Stimulated activated CD8-positive, alpha-beta memory T cell treated with anti-CD3 and anti-CD28 coated beads, Interleukin-7, amount 100 ng/mL, for 24 hours (primary cell): Measurements from ENCODE around the gene NRXN3.

Experiments used
- DNase-seq: peaks from one replicate; pipeline ENCODE4 v3.0.0-alpha.2; 2020; ENCODE audit warnings: low read depth

The NRXN3 gene

GRCh38 chr14:79542121-79542520 is 1371.9 kb downstream of the NRXN3 start:
- DNase-seq = no peak

GRCh38 chr14:79543348-79543747 is 1373.2 kb downstream of the NRXN3 start:
- DNase-seq = no peak

- DNase-seq = no peak
Measured at GRCh38 chr14:79543967-79544697, 1374.0 kb downstream of the NRXN3 start.

- DNase-seq = no peak
Measured at GRCh38 chr14:79544698-79545070, 1374.5 kb downstream of the NRXN3 start.

- DNase-seq = no peak
Measured at GRCh38 chr14:79548836-79549235, 1378.7 kb downstream of the NRXN3 start.

- no peak for DNase-seq
Measured at GRCh38 chr14:79549515-79549914, 1379.3 kb downstream of the NRXN3 start.

- DNase-seq = no peak
Measured at GRCh38 chr14:79551523-79551922, 1381.3 kb downstream of the NRXN3 start.

- no peak for DNase-seq
Measured at GRCh38 chr14:79552778-79553177, 1382.6 kb downstream of the NRXN3 start.

- no peak for DNase-seq
Measured at GRCh38 chr14:79554816-79555215, 1384.6 kb downstream of the NRXN3 start.

GRCh38 chr14:79555429-79555828 is 1385.3 kb downstream of the NRXN3 start:
- no peak for DNase-seq

GRCh38 chr14:79557309-79557708 is 1387.1 kb downstream of the NRXN3 start:
- no peak for DNase-seq

- DNase-seq = no peak
Measured at GRCh38 chr14:79562185-79562584, 1392.0 kb downstream of the NRXN3 start.

GRCh38 chr14:79564371-79564770 is 1394.2 kb downstream of the NRXN3 start:
- DNase-seq = no peak

GRCh38 chr14:79567306-79567705 is 1397.1 kb downstream of the NRXN3 start:
- no peak for DNase-seq

- no peak for DNase-seq
Measured at GRCh38 chr14:79568594-79568993, 1398.4 kb downstream of the NRXN3 start.

GRCh38 chr14:79569072-79569471 is 1398.9 kb downstream of the NRXN3 start:
- no peak for DNase-seq

- DNase-seq = no peak
Measured at GRCh38 chr14:79570648-79571047, 1400.5 kb downstream of the NRXN3 start.

GRCh38 chr14:79571366-79571765 is 1401.2 kb downstream of the NRXN3 start:
- DNase-seq = no peak

- no peak for DNase-seq
Measured at GRCh38 chr14:79573486-79573885, 1403.3 kb downstream of the NRXN3 start.

- no peak for DNase-seq
Measured at GRCh38 chr14:79575032-79575431, 1404.9 kb downstream of the NRXN3 start.

GRCh38 chr14:79576424-79576823 is 1406.3 kb downstream of the NRXN3 start:
- DNase-seq = no peak

- DNase-seq = no peak
Measured at GRCh38 chr14:79578470-79578869, 1408.3 kb downstream of the NRXN3 start.

GRCh38 chr14:79580414-79580813 is 1410.2 kb downstream of the NRXN3 start:
- no peak for DNase-seq

- DNase-seq = no peak
Measured at GRCh38 chr14:79580906-79581305, 1410.7 kb downstream of the NRXN3 start.
